ENCODE data around the gene NRL. TPM values are rescaled to one million over a fixed set of nuclear protein-coding genes. Genes with fewer than 3 reads are reported as not detected.

NRL gene
- total and polyA plus RNA-seq, 2 experiments from 2014 or later = 0.48 to 0.86 TPM

GRCh38 chr14:24135584-24135833 lies 20.8 kb upstream of the NRL start:
- H2AFZ ChIP-seq = peak overlapping the region; percentile 95
- no peaks in the 10 kb centered on the region for H3K9me2 ChIP-seq (ENCODE audit: insufficient read depth)
- no peak for DNase-seq
- no peaks in the 10 kb centered on the region for H4K20me1 ChIP-seq (ENCODE audit: insufficient read depth)
- no peak for TF ChIP-seq EZH2phosphoT487 (IDR thresholded peaks at IDR 0.05; ENCODE audit: insufficient read depth, low read depth)
- peaks cover 12% of the 10 kb centered on the region; the same call in 1 of the 2 replicates for H3K36me3 ChIP-seq (ENCODE audit: low read depth)
- 1 to 2% methylated on average over 9 of the region's 9 CpGs for WGBS, 2 experiments (ENCODE audit: low coverage in 1 of 2, low lambda C conversion rate in 2 of 2, missing lambda C conversion rate in 2 of 2)
- in situ Hi-C loops (cut with MboI) = no loop called here
- H3K9ac ChIP-seq = peak overlapping the region; percentile 93
- H3K27me3 ChIP-seq (replicated peaks; ENCODE audit: insufficient read depth) = no peaks in the 10 kb centered on the region
- peaks cover 41% of the 10 kb centered on the region for H3K79me2 ChIP-seq (ENCODE audit: insufficient read depth)
- no peak overlapping the region for H3K27ac ChIP-seq
- H3F3A ChIP-seq (ENCODE audit: insufficient read depth) = no peaks in the 10 kb centered on the region; the same call in 1 of the 2 replicates
- peak overlapping the region; percentile 80 for H3K4me2 ChIP-seq (ENCODE audit: unreplicated experiment)
- H3K9me3 ChIP-seq (ENCODE audit: low read depth) = no peaks in the 10 kb centered on the region
- H3K4me1 ChIP-seq (ENCODE audit: insufficient read depth) = peaks cover 12% of the 10 kb centered on the region; the same call in 1 of the 2 replicates
- H3K4me3 ChIP-seq = peak overlapping the region; percentile 90

- H3K79me2 ChIP-seq (ENCODE audit: insufficient read depth) = peaks cover 25% of the 10 kb centered on the region
- peaks cover 4% of the 10 kb centered on the region; the same call in 1 of the 2 replicates for H3K4me1 ChIP-seq (ENCODE audit: insufficient read depth)
- no peak overlapping the region for H3K4me2 ChIP-seq (ENCODE audit: unreplicated experiment)
- peaks cover 8% of the 10 kb centered on the region; the same call in 1 of the 2 replicates for H3K36me3 ChIP-seq (ENCODE audit: low read depth)
- no peaks in the 10 kb centered on the region for H4K20me1 ChIP-seq (ENCODE audit: insufficient read depth)
- H3K27ac ChIP-seq = no peak overlapping the region
- no peak overlapping the region for H2AFZ ChIP-seq
- TF ChIP-seq EZH2 (IDR thresholded peaks at IDR 0.05; ENCODE audit: insufficient read depth, poor library complexity, severe bottlenecking) = no peak
- no peak overlapping the region for H3K4me3 ChIP-seq
- H3K9me3 ChIP-seq (ENCODE audit: low read depth) = no peaks in the 10 kb centered on the region
- H3K9me2 ChIP-seq (ENCODE audit: insufficient read depth) = no peaks in the 10 kb centered on the region
- H3K9ac ChIP-seq = no peak overlapping the region
- in situ Hi-C loops (cut with MboI) = no loop called here
- 100% methylated on average over 1 of the region's 1 CpG for WGBS, 2 experiments (ENCODE audit: low coverage in 1 of 2, low lambda C conversion rate in 2 of 2, missing lambda C conversion rate in 2 of 2)
- H3F3A ChIP-seq (ENCODE audit: insufficient read depth) = no peaks in the 10 kb centered on the region
- DNase-seq = no peak
- no peaks in the 10 kb centered on the region for H3K27me3 ChIP-seq (replicated peaks; ENCODE audit: insufficient read depth)
Measured at GRCh38 chr14:24133735-24134134, 19.0 kb upstream of the NRL start.

GRCh38 chr14:24132976-24133375 lies 18.2 kb upstream of the NRL start:
- Histone ChIP-seq H3K9ac (no peak overlapping the region), H3K36me3 (ENCODE audit: low read depth) (peaks cover under 1% of the 10 kb centered on the region; the same call in 1 of the 2 replicates), H3K4me1 (ENCODE audit: insufficient read depth) (peaks cover 4% of the 10 kb centered on the region; the same call in 1 of the 2 replicates), H2AFZ (no peak overlapping the region), H3K9me2 (ENCODE audit: insufficient read depth) (no peaks in the 10 kb centered on the region), H3K27ac (no peak overlapping the region), H3K27me3 (replicated peaks; ENCODE audit: insufficient read depth) (no peaks in the 10 kb centered on the region), H3K4me3 (no peak overlapping the region), H3K4me2 (ENCODE audit: unreplicated experiment) (no peak overlapping the region), H3F3A (ENCODE audit: insufficient read depth) (no peaks in the 10 kb centered on the region), H4K20me1 (ENCODE audit: insufficient read depth) (no peaks in the 10 kb centered on the region), H3K79me2 (ENCODE audit: insufficient read depth) (peaks cover 17% of the 10 kb centered on the region), H3K9me3 (ENCODE audit: low read depth) (no peaks in the 10 kb centered on the region)
- DNase-seq = no peak
- WGBS, 2 experiments (ENCODE audit: low coverage in 1 of 2, low lambda C conversion rate in 2 of 2, missing lambda C conversion rate in 2 of 2) = 93 to 98% methylated on average over 2 of the region's 2 CpGs
- in situ Hi-C loops (cut with MboI) = no loop called here
- TF ChIP-seq EZH2phosphoT487 (IDR thresholded peaks at IDR 0.05; ENCODE audit: insufficient read depth, low read depth) = no peak
- no peak for TF ChIP-seq EZH2 (IDR thresholded peaks at IDR 0.05; ENCODE audit: insufficient read depth, poor library complexity, severe bottlenecking)

- 92 to 93% methylated on average over 24 of the region's 24 CpGs for WGBS, 2 experiments (ENCODE audit: low coverage in 1 of 2, low lambda C conversion rate in 2 of 2, missing lambda C conversion rate in 2 of 2)
Measured at GRCh38 chr14:24132061-24132685, 17.4 kb upstream of the NRL start.

More at GRCh38 chr14:24132061-24132685, 17.4 kb upstream of the NRL start:
- no peak overlapping the region for H2AFZ ChIP-seq
- no peaks in the 10 kb centered on the region for H3K9me2 ChIP-seq (ENCODE audit: insufficient read depth)
- H3K4me1 ChIP-seq (ENCODE audit: insufficient read depth) = peaks cover 4% of the 10 kb centered on the region; the same call in 1 of the 2 replicates
- H3K9ac ChIP-seq = no peak overlapping the region
- H4K20me1 ChIP-seq (ENCODE audit: insufficient read depth) = no peaks in the 10 kb centered on the region
- no peak overlapping the region for H3K4me2 ChIP-seq (ENCODE audit: unreplicated experiment)
- H3K9me3 ChIP-seq (ENCODE audit: low read depth) = no peaks in the 10 kb centered on the region
- no peak overlapping the region for H3K27ac ChIP-seq
- no peaks in the 10 kb centered on the region for H3K36me3 ChIP-seq (ENCODE audit: low read depth)
- no peak for DNase-seq
- in situ Hi-C loops (cut with MboI) = no loop called here
- H3K79me2 ChIP-seq (ENCODE audit: insufficient read depth) = peaks cover 12% of the 10 kb centered on the region
- no peaks in the 10 kb centered on the region for H3K27me3 ChIP-seq (replicated peaks; ENCODE audit: insufficient read depth)
- no peak overlapping the region for H3K4me3 ChIP-seq
- no peak for TF ChIP-seq EZH2phosphoT487 (IDR thresholded peaks at IDR 0.05; ENCODE audit: insufficient read depth, low read depth)
- TF ChIP-seq EZH2 (IDR thresholded peaks at IDR 0.05; ENCODE audit: insufficient read depth, poor library complexity, severe bottlenecking) = no peak
- no peaks in the 10 kb centered on the region for H3F3A ChIP-seq (ENCODE audit: insufficient read depth)
